ENCODE measurements around the gene KRTAP4-16.

KRTAP4-16 gene

GRCh38 chr17:41084100-41084856, 17.7 kb downstream of the KRTAP4-16 start, which contains the start of gene KRTAP4-7:
TSS of gene KRTAP4-7 (plus strand) at chr17:41084150. CDS start at chr17:41084207, 57 bp downstream.
- TF ChIP-seq REST (IDR thresholded peaks at IDR 0.05; ENCODE audit: low read depth): 0 out of 2 replicates have a peak, but pooled peaks have one; percentile 36

- no peak for TF ChIP-seq EP300 (IDR thresholded peaks at IDR 0.05; ENCODE audit: borderline replicate concordance)
- TF ChIP-seq USF1 (IDR thresholded peaks at IDR 0.05): no peak
- TF ChIP-seq EGR1 (IDR thresholded peaks at IDR 0.05): no peak
- TF ChIP-seq CREB1 (IDR thresholded peaks at IDR 0.05; ENCODE audit: low read depth): no peak
- no peak for TF ChIP-seq FOXM1 (IDR thresholded peaks at IDR 0.05; ENCODE audit: borderline replicate concordance, low read depth)
- no peak for TF ChIP-seq ZBTB7A (IDR thresholded peaks at IDR 0.05; ENCODE audit: low read depth)
- no peak for TF ChIP-seq MAX (IDR thresholded peaks at IDR 0.05)
- TF ChIP-seq TAF1 (IDR thresholded peaks at IDR 0.05; ENCODE audit: low read depth): no peak
- TF ChIP-seq RAD21 (IDR thresholded peaks at IDR 0.05; ENCODE audit: low read depth): no peak
- no peak for TF ChIP-seq REST (IDR thresholded peaks at IDR 0.05; ENCODE audit: low read depth)
- no peak for TF ChIP-seq TCF12 (IDR thresholded peaks at IDR 0.05; ENCODE audit: low read depth)
- no peak for TF ChIP-seq CEBPB (IDR thresholded peaks at IDR 0.05)
- no peak for TF ChIP-seq TEAD4 (IDR thresholded peaks at IDR 0.05)
- TF ChIP-seq YY1 (IDR thresholded peaks at IDR 0.05; ENCODE audit: low read depth): no peak
These were observed 19.4 kb downstream of the KRTAP4-16 start for GRCh38 chr17:41082626-41083025.

- TF ChIP-seq TAF1 (IDR thresholded peaks at IDR 0.05; ENCODE audit: low read depth): no peak
- no peak for TF ChIP-seq NFIC (IDR thresholded peaks at IDR 0.05)
- no peak for TF ChIP-seq EGR1 (IDR thresholded peaks at IDR 0.05)
- TF ChIP-seq FOXM1 (IDR thresholded peaks at IDR 0.05; ENCODE audit: borderline replicate concordance, low read depth): no peak
- TF ChIP-seq EP300 (IDR thresholded peaks at IDR 0.05; ENCODE audit: borderline replicate concordance): no peak
- no peak for TF ChIP-seq CREB1 (IDR thresholded peaks at IDR 0.05; ENCODE audit: low read depth)
- no peak for TF ChIP-seq TEAD4 (IDR thresholded peaks at IDR 0.05)
- TF ChIP-seq USF1 (IDR thresholded peaks at IDR 0.05): no peak
- TF ChIP-seq MAX (IDR thresholded peaks at IDR 0.05): no peak
- TF ChIP-seq REST (IDR thresholded peaks at IDR 0.05; ENCODE audit: low read depth): no peak
- TF ChIP-seq CEBPB (IDR thresholded peaks at IDR 0.05): no peak
- no peak for TF ChIP-seq YY1 (IDR thresholded peaks at IDR 0.05; ENCODE audit: low read depth)
These were observed 25.2 kb downstream of the KRTAP4-16 start for GRCh38 chr17:41076788-41077187.

- TF ChIP-seq CEBPB (IDR thresholded peaks at IDR 0.05) (no peak), REST (IDR thresholded peaks at IDR 0.05; ENCODE audit: low read depth) (no peak), TEAD4 (IDR thresholded peaks at IDR 0.05) (no peak), EP300 (IDR thresholded peaks at IDR 0.05; ENCODE audit: borderline replicate concordance) (no peak), EGR1 (IDR thresholded peaks at IDR 0.05) (no peak), RAD21 (IDR thresholded peaks at IDR 0.05; ENCODE audit: low read depth) (no peak), FOXM1 (IDR thresholded peaks at IDR 0.05; ENCODE audit: borderline replicate concordance, low read depth) (no peak), USF1 (IDR thresholded peaks at IDR 0.05) (no peak), ZBTB7A (IDR thresholded peaks at IDR 0.05; ENCODE audit: low read depth) (no peak), NFIC (IDR thresholded peaks at IDR 0.05) (no peak), CREB1 (IDR thresholded peaks at IDR 0.05; ENCODE audit: low read depth) (no peak), TAF1 (IDR thresholded peaks at IDR 0.05; ENCODE audit: low read depth) (no peak)
These were observed 28.3 kb downstream of the KRTAP4-16 start for GRCh38 chr17:41073676-41074075.
